Activated CD4-positive, alpha-beta T cell treated with anti-CD3 and anti-CD28 coated beads for 24 hours (primary cell): ENCODE data around the gene PJA2.

ENCODE experiments used
- DNase-seq, 2 donors: peaks; one replicate each; pipeline ENCODE4 v3.0.0-alpha.2; 2020; ENCODE audit warnings: low read depth in 2 of 2

PJA2 gene

GRCh38 chr5:109408991-109409843 lies 557 bp downstream of the PJA2 start:
- peak; percentile 60 to 62 for DNase-seq

GRCh38 chr5:109407913-109408312 lies 1.9 kb downstream of the PJA2 start:
- DNase-seq: no peak

GRCh38 chr5:109406719-109407118 lies 3.1 kb downstream of the PJA2 start:
- no peak for DNase-seq

GRCh38 chr5:109404428-109404960 lies 5.3 kb downstream of the PJA2 start:
- DNase-seq: no peak

- DNase-seq: no peak
Measured at GRCh38 chr5:109403469-109403868, 6.3 kb downstream of the PJA2 start.

GRCh38 chr5:109399092-109399759 lies 10.5 kb downstream of the PJA2 start:
- no peak for DNase-seq

GRCh38 chr5:109396965-109397364 lies 12.8 kb downstream of the PJA2 start:
- DNase-seq: no peak

GRCh38 chr5:109394806-109395205 lies 15.0 kb downstream of the PJA2 start:
- no peak for DNase-seq

GRCh38 chr5:109390188-109390587 lies 19.6 kb downstream of the PJA2 start:
- DNase-seq: no peak

- DNase-seq: no peak
Measured at GRCh38 chr5:109388407-109388806, 21.4 kb downstream of the PJA2 start.

GRCh38 chr5:109387408-109387974 lies 22.3 kb downstream of the PJA2 start:
- DNase-seq: no peak

- no peak for DNase-seq
Measured at GRCh38 chr5:109378095-109378494, 31.7 kb downstream of the PJA2 start.

GRCh38 chr5:109374625-109375024 lies 35.1 kb downstream of the PJA2 start:
- no peak for DNase-seq

- no peak for DNase-seq
Measured at GRCh38 chr5:109373932-109374331, 35.8 kb downstream of the PJA2 start.

GRCh38 chr5:109370343-109370742 lies 39.4 kb downstream of the PJA2 start:
- DNase-seq: no peak

GRCh38 chr5:109365653-109366052 lies 44.1 kb downstream of the PJA2 start:
- DNase-seq: no peak

- DNase-seq: no peak
Measured at GRCh38 chr5:109364977-109365376, 44.8 kb downstream of the PJA2 start.

- no peak for DNase-seq
Measured at GRCh38 chr5:109359642-109360041, 50.1 kb downstream of the PJA2 start.

- no peak for DNase-seq
Measured at GRCh38 chr5:109357807-109358206, 52.0 kb downstream of the PJA2 start.

GRCh38 chr5:109354761-109355160 lies 55.0 kb downstream of the PJA2 start:
- no peak for DNase-seq

GRCh38 chr5:109351988-109352864 lies 57.5 kb downstream of the PJA2 start:
- no peak for DNase-seq
